Coronary artery (tissue), 2 donors: Measurements from ENCODE around the gene GPR35.

Experiments used
- DNase-seq: peaks from one replicate; pipeline ENCODE4 v3.0.0-alpha.2; 2017; ENCODE audit warnings: low spot score
- H3K27ac ChIP-seq, 2 donors: fragments of 200-600 bp; sonication (generic); one replicate each; pipeline ENCODE4 v1.5.1; 2016 to 2019
- H3K4me3 ChIP-seq: fragments of 200-600 bp; sonication (generic); 2 replicates; pipeline ENCODE4 v1.5.1; 2016; ENCODE audit warnings: mild to moderate bottlenecking, moderate library complexity
- TF ChIP-seq, protein P1 (sequence below): fragments of 200-600 bp; sonication (generic); IDR thresholded peaks from one replicate; pipeline ENCODE4 v1.5.1; 2019; ENCODE audit warnings: antibody characterized with exemption

Gene GPR35

DNA sequence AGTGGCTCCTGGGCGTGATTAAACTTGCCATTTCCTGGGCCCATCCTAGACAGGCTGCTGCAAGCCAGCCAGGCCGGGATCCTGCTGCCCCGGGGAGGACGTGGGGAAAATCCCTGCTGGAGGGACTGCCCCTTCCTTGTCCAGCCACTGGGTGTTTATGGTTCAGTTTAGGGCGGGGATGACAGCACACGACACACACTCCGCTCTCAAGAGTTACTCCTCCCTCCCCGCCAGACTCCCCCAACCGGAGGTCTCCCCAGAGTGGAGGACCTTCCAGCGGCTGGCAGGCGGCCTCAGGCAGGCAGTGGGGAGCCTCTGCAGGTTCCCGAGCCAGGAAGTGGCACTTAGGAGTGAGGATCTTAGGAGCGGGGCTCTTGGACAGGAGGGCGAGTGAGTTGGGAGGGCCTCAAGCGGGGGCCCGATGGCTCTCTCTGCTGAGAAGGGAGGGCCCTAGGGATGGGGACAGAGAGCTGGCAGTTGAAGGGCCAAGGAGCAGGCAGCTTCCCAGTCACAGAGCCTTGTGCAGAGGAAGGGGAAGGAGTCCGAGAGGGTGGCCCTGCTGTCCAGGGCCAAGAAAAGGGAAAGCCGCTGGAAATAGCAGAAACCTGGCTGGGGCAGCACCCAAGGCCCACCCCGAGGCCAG, 5.7 kb upstream of the GPR35 start:
- no peak overlapping the region for H3K4me3 ChIP-seq
- TF ChIP-seq, protein P1, sequence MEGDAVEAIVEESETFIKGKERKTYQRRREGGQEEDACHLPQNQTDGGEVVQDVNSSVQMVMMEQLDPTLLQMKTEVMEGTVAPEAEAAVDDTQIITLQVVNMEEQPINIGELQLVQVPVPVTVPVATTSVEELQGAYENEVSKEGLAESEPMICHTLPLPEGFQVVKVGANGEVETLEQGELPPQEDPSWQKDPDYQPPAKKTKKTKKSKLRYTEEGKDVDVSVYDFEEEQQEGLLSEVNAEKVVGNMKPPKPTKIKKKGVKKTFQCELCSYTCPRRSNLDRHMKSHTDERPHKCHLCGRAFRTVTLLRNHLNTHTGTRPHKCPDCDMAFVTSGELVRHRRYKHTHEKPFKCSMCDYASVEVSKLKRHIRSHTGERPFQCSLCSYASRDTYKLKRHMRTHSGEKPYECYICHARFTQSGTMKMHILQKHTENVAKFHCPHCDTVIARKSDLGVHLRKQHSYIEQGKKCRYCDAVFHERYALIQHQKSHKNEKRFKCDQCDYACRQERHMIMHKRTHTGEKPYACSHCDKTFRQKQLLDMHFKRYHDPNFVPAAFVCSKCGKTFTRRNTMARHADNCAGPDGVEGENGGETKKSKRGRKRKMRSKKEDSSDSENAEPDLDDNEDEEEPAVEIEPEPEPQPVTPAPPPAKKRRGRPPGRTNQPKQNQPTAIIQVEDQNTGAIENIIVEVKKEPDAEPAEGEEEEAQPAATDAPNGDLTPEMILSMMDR, result no peak
- DNase-seq, result no peak
- H3K27ac ChIP-seq, result no peak overlapping the region

DNA sequence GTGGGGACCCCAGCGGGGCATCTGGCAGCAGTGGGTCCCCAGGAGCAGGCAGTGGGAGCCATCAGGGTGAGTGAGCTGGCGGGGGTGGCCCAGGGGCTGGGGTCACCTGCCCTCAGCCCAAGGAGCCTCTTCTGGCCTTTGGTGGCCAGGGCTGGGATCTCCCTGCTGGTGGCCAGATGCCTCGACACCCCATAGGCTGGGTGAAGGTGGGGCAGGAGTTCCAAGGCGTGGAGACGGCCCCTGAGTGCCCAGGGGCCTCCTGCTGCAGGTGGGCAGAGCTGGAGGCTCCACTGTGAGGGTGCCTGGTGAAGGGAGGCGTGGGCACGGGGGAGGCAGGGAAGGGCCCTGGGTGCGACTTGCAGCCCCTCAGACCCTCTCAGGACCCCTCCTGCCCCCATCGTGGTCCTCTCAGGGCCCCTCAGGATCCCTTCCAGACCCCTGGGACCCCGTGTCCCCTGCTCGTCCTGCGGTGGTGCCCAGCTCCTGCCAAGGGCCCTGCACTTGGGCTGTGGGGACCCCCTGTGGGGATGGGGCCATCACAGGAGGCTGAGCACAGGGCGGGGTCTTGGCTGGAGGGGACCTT, 5.0 kb upstream of the GPR35 start:
- TF ChIP-seq, protein P1, result no peak
- DNase-seq, result no peak
- Histone ChIP-seq H3K4me3 (no peak overlapping the region), H3K27ac (no peak overlapping the region)

DNA sequence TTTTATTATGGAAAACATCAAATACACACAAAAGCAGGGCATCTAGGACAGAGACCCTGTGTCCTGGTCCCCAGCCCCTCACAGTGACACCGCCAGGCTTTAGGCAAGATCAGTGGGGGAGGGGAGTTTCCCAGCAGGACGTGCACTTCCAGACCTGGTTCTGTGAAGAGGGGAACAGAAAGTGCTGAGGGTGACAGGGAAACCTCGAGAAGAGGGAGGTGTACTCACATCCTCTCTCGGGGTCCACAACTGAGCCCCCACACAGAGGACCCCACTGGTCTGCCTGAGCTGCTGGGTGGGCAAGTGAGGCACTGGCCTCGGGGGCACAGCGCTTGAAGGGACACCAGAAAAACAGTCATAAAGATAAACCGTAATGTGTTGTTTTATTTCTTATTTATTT, 4.4 kb upstream of the GPR35 start:
- TF ChIP-seq, protein P1, result no peak
- H3K4me3 ChIP-seq, result no peak overlapping the region
- no peak overlapping the region for H3K27ac ChIP-seq
- no peak for DNase-seq

GRCh38 chr2:240622060-240622411, 3.2 kb upstream of the GPR35 start:
- H3K27ac ChIP-seq, result no peak overlapping the region
- no peak for DNase-seq
- TF ChIP-seq, protein P1, result no peak

DNA sequence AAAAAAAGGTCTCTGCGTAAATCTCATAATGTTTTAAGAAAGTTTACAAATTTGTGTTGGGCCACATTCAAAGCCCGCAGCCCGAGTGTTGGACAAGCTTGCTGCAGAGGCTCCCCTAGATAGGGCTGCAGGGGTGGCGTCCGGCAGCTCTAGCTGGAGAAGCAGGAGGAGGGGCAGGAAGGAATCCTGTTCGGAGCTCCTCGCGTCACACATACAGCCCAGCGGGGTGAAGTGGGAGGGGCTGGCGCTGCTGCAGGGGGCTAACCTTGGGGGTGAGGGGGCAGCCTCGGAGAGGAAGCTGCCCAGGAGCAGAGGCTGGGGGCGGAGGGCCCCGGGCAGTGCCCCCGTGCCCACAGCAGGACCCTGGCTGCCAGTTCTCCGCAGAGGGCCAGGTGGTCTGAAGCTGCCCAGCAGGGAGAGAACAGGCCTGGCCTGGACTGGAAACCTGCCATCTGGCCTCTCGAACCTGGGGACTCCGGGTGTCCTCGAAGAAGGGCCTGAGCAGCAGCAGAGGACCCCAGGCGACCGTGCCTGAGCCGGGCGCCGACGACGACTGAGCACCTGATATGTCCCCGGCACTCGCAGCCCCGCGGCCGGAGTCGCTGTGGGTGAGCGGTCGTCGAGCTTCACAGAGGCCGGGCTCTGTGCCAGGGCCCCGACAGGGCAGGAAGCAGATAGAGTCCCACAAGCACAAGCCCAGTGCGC, 2.6 kb upstream of the GPR35 start:
- TF ChIP-seq, protein P1, result no peak
- no peak overlapping the region for H3K27ac ChIP-seq
- no peak overlapping the region for H3K4me3 ChIP-seq
- DNase-seq, result no peak

More at GRCh38 chr2:240622060-240622411, 3.2 kb upstream of the GPR35 start:
- H3K4me3 ChIP-seq, result no peak overlapping the region

DNA sequence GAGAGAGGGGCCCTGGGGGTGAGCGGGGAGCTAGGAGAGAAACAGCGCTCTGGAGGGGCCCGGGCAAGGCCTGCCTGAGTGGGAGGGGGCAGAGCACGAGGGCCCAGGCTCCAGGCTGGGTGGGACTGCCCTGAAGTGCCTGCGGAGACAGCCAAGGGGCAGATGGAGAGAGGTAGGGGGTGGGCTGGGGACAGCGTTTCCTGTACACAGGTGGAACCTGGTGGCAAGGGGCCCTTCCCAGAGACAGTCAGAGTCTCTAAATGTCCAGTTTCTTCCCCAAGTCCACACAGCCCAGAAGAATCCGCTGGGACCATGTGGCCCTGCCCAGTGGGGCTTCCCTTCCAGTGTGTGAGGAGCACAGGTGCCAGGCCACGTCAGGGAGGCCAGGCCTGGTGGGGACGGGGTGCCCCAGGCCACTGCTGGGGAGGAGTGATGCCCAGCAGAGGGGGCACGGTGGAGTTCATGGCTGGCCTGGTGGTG, 1.7 kb upstream of the GPR35 start:
- DNase-seq, result no peak
- H3K4me3 ChIP-seq, result no peak overlapping the region
- H3K27ac ChIP-seq, result no peak overlapping the region
- TF ChIP-seq, protein P1, result no peak
